ENCODE measurements around the gene KCNS1. TPM values are rescaled to one million over a fixed set of nuclear protein-coding genes. Genes with fewer than 3 reads are reported as not detected.

Gene KCNS1
- total RNA-seq, 1 experiment from 2014 or later = 10.7 TPM

DNA sequence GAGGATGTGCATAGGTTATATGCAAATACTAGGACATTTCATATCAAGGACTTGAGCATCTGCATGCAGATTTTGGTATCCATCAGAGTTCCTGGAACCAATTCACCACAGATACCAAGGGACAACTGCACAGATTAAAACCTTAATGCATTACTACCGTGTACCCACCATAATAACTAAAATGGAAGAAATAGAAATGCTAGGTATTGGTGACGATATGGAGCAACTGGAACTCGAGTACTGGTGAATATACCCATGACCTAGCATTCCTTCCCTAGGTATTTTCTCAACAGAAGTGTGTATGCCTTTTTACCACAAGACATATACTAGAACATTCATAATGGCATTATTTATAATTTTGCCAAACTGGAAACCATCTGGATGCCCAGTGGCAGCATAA lies 18.5 kb downstream of the KCNS1 start:
- TF ChIP-seq, protein P1, sequence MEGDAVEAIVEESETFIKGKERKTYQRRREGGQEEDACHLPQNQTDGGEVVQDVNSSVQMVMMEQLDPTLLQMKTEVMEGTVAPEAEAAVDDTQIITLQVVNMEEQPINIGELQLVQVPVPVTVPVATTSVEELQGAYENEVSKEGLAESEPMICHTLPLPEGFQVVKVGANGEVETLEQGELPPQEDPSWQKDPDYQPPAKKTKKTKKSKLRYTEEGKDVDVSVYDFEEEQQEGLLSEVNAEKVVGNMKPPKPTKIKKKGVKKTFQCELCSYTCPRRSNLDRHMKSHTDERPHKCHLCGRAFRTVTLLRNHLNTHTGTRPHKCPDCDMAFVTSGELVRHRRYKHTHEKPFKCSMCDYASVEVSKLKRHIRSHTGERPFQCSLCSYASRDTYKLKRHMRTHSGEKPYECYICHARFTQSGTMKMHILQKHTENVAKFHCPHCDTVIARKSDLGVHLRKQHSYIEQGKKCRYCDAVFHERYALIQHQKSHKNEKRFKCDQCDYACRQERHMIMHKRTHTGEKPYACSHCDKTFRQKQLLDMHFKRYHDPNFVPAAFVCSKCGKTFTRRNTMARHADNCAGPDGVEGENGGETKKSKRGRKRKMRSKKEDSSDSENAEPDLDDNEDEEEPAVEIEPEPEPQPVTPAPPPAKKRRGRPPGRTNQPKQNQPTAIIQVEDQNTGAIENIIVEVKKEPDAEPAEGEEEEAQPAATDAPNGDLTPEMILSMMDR (IDR thresholded peaks at IDR 0.05; ENCODE audit: unreplicated experiment) = no peak
- no peaks in the 10 kb centered on the region for H3K4me1 Mint-ChIP-seq (ENCODE audit: low read depth, unreplicated experiment)
- no TSS peak for BruUV-seq (replicated peaks)
- peaks cover 6% of the 10 kb centered on the region for H3K36me3 Mint-ChIP-seq (ENCODE audit: insufficient read depth, unreplicated experiment)
- intact Hi-C loops (cut with micrococcal nuclease; ENCODE audit: unreplicated experiment) = loop anchor here (5.0 kb wide), 1 partner anchor 40 kb away; no protein-coding TSS in a partner anchor
- CTCF ChIA-PET = interaction anchor here (1.1 to 2.2 kb wide), 2 partner anchors 11 to 38 kb away, joined by 3 to 7 read pairs; no protein-coding TSS in a partner anchor
- H3K9me3 Mint-ChIP-seq (ENCODE audit: low read depth, unreplicated experiment) = peaks cover 4% of the 10 kb centered on the region
- H3K27ac Mint-ChIP-seq (ENCODE audit: unreplicated experiment) = no peak overlapping the region
- no peak overlapping the region for H3K4me3 Mint-ChIP-seq (ENCODE audit: low read depth, unreplicated experiment)
- no peaks in the 10 kb centered on the region for H3K27me3 Mint-ChIP-seq (ENCODE audit: unreplicated experiment)
- DNase-seq = no peak

DNA sequence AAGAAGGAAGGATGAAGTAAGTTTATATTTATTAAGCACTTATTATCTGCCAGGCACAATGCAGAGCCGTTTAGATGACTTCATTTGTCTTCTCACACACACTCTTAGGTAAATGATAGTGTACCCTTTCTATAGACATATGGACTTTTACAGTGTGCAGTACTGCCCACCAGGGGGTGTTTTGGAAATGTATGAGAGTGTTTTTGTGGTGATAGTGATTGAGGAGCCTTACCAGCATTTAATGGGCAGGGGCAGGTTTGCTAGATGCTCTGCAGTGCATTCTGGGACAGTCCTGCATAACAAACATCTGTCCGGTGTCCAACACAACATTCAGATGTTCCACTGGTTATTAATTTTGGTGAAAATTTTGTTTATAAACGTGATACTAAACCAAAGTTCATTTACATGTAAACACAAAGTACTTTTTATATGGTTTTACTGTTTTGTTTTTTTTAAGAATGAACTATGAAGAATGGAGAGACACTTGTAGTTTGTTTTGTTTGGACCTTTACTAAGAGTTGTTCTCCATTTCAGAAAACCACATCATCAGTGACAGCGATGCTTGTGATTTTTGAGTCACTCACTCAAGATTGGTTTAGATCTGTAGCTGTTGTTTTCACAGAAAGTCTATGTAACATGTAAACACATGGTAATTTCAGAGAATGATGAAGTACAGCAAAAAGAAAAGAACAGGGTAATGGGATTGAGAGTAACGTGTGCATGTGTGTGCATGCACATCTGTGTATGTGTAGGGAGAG lies 19.9 kb downstream of the KCNS1 start:
- peak; percentile 58 for DNase-seq

DNA sequence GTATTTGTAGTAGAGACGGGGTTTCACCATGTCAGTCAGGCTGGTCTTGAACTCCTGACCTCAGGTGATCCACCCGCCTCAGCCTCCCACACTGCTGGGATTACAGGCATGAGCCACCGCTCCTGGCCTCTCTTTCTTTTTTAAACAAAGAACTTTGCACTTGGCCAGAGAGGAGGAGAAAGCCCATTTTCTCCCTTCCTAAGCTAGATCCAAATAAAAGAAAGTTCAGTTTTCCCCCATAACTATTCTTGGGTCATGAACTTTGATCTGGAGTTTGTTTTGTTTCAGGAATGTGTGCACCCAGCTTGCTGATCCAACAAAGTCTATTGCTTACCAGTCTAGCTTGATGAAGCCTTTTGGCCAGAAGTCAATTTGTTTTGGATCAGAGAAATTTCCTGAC lies 23.4 kb downstream of the KCNS1 start:
- TF ChIP-seq, protein P1 (IDR thresholded peaks at IDR 0.05; ENCODE audit: unreplicated experiment) = no peak
- no peak for DNase-seq
- Mint-ChIP-seq H3K9me3 (ENCODE audit: low read depth, unreplicated experiment) (peaks cover 4% of the 10 kb centered on the region), H3K4me3 (ENCODE audit: low read depth, unreplicated experiment) (no peak overlapping the region), H3K36me3 (ENCODE audit: insufficient read depth, unreplicated experiment) (peaks cover 6% of the 10 kb centered on the region), H3K27me3 (ENCODE audit: unreplicated experiment) (no peaks in the 10 kb centered on the region), H3K4me1 (ENCODE audit: low read depth, unreplicated experiment) (no peaks in the 10 kb centered on the region), H3K27ac (ENCODE audit: unreplicated experiment) (no peak overlapping the region)
- BruUV-seq (replicated peaks) = no TSS peak
- CTCF ChIA-PET = interaction anchor here (0.7 kb wide), 1 partner anchor 278 kb away, joined by 3 read pairs; no protein-coding TSS in a partner anchor
- intact Hi-C loops (cut with micrococcal nuclease; ENCODE audit: unreplicated experiment) = no loop called here

More for the DNA sequence above, 19.9 kb downstream of the KCNS1 start:
- intact Hi-C loops (cut with micrococcal nuclease; ENCODE audit: unreplicated experiment) = loop anchor here (5.0 kb wide), 1 partner anchor 39 kb away; no protein-coding TSS in a partner anchor
- Mint-ChIP-seq H3K4me1 (ENCODE audit: low read depth, unreplicated experiment) (no peaks in the 10 kb centered on the region), H3K36me3 (ENCODE audit: insufficient read depth, unreplicated experiment) (peaks cover 6% of the 10 kb centered on the region), H3K27ac (ENCODE audit: unreplicated experiment) (peak overlapping the region; percentile 5), H3K27me3 (ENCODE audit: unreplicated experiment) (no peaks in the 10 kb centered on the region), H3K9me3 (ENCODE audit: low read depth, unreplicated experiment) (peaks cover 4% of the 10 kb centered on the region), H3K4me3 (ENCODE audit: low read depth, unreplicated experiment) (no peak overlapping the region)
- BruUV-seq (replicated peaks) = no TSS peak
- TF ChIP-seq, protein P1 (IDR thresholded peaks at IDR 0.05; ENCODE audit: unreplicated experiment) = peak; percentile 69
- CTCF ChIA-PET = no interaction called here

DNA sequence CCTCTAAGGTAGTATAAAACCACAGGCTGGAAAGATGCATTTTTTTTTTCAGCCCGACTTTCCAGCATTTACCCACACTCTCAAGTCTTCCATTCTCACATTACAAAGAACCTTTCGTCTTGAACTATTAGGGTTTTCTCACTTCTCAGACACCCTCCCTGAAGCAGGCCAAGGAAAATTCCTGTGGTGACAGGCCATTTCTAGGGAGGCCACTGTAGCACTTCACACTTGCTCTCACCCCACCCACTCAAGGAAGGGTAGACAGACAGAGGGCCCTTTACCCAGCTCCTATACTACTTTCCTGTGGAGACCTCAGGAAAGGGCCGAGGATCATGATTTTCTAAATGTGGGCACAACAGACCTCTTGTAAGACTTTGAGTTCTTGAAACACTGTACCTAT lies 27.7 kb downstream of the KCNS1 start:
- H3K36me3 Mint-ChIP-seq (ENCODE audit: insufficient read depth, unreplicated experiment) = no peaks in the 10 kb centered on the region
- DNase-seq = no peak
- intact Hi-C loops (cut with micrococcal nuclease; ENCODE audit: unreplicated experiment) = no loop called here
- H3K27me3 Mint-ChIP-seq (ENCODE audit: unreplicated experiment) = no peaks in the 10 kb centered on the region
- H3K4me1 Mint-ChIP-seq (ENCODE audit: low read depth, unreplicated experiment) = peaks cover 8% of the 10 kb centered on the region
- no peak overlapping the region for H3K4me3 Mint-ChIP-seq (ENCODE audit: low read depth, unreplicated experiment)
- TF ChIP-seq, protein P1 (IDR thresholded peaks at IDR 0.05; ENCODE audit: unreplicated experiment) = no peak
- no TSS peak for BruUV-seq (replicated peaks)
- peaks cover 6% of the 10 kb centered on the region for H3K9me3 Mint-ChIP-seq (ENCODE audit: low read depth, unreplicated experiment)
- CTCF ChIA-PET = no interaction called here
- H3K27ac Mint-ChIP-seq (ENCODE audit: unreplicated experiment) = no peak overlapping the region
